GM18909 (cell line): Measurements from ENCODE around the gene ADCY7.

Experiments
- ATAC-seq: cut with Tn5 transposase; IDR thresholded peaks from one replicate; pipeline ENCODE4 v1.9.1; 2021; ENCODE audit warnings: mild to moderate bottlenecking; ENCODE audit not compliant: unreplicated experiment, poor library complexity

ADCY7 gene

GRCh38 chr16:50365791-50366575, 99.6 kb downstream of the ADCY7 start:
- ATAC-seq, result no peak
